Fibroblast of lung (primary cell): ENCODE results near the gene MGST1. TPM values are rescaled to one million over a fixed set of nuclear protein-coding genes. Genes with fewer than 3 reads are reported as not detected.

Experiments used
- DNase-seq, 2 donors: peaks; one replicate each; pipeline versions ENCODE4 v3.0.0 to v3.0.0-alpha.2; 2010; ENCODE audit warnings: low read depth in 2 of 2
- H2AFZ ChIP-seq: 2 replicates; pipeline ENCODE4 v1.5.1; 2012; ENCODE audit warnings: low read length, control low read depth, inconsistent platforms
- H3K27ac ChIP-seq: 2 replicates; pipeline ENCODE4 v1.5.1; 2011; ENCODE audit warnings: low read length, control low read depth; ENCODE audit not compliant: insufficient read depth
- H3K27me3 ChIP-seq: 2 replicates; pipeline ENCODE4 v1.5.1; 2011; ENCODE audit warnings: mild to moderate bottlenecking, low read length; ENCODE audit not compliant: control insufficient read depth, insufficient read depth
- H3K36me3 ChIP-seq: 2 replicates; pipeline ENCODE4 v1.5.1; 2011; ENCODE audit warnings: low read length; ENCODE audit not compliant: control insufficient read depth, insufficient read depth
- H3K4me1 ChIP-seq: 2 replicates; pipeline ENCODE4 v1.5.1; 2011; ENCODE audit warnings: low read length; ENCODE audit not compliant: control insufficient read depth, insufficient read depth; ENCODE audit errors: extremely low read depth
- H3K4me2 ChIP-seq: 2 replicates; pipeline ENCODE4 v1.5.1; 2011; ENCODE audit warnings: low read length, control low read depth; ENCODE audit not compliant: insufficient read depth; ENCODE audit errors: extremely low read depth
- H3K4me3 ChIP-seq, 4 experiments: fragments of 200-600 bp in 1 of 4; sonication (generic) in 1 of 4; replicated peaks in 1 of 4; 2 replicates each; pipeline ENCODE4 v1.5.1; 2011 to 2016; ENCODE audit warnings: low read length in 4 of 4, low read depth in 3 of 4, mild to moderate bottlenecking in 3 of 4, control low read depth in 2 of 4, inconsistent platforms in 1 of 4, mixed read lengths in 1 of 4; ENCODE audit not compliant: insufficient read depth in 1 of 4; ENCODE audit errors: control extremely low read depth in 1 of 4
- H3K79me2 ChIP-seq: 2 replicates; pipeline ENCODE4 v1.5.1; 2012; ENCODE audit warnings: mild to moderate bottlenecking, low read length, inconsistent platforms; ENCODE audit not compliant: control insufficient read depth, insufficient read depth
- H3K9ac ChIP-seq: 2 replicates; pipeline ENCODE4 v1.5.1; 2011; ENCODE audit warnings: mild to moderate bottlenecking, low read length, control low read depth; ENCODE audit not compliant: insufficient read depth
- H3K9me3 ChIP-seq: 2 replicates; pipeline ENCODE4 v1.5.1; 2012; ENCODE audit warnings: low read depth, low read length; ENCODE audit not compliant: control insufficient read depth, insufficient read depth
- H4K20me1 ChIP-seq: 2 replicates; pipeline ENCODE4 v1.5.1; 2011; ENCODE audit warnings: low read length; ENCODE audit not compliant: control insufficient read depth, insufficient read depth; ENCODE audit errors: extremely low read depth
- EZH2 ChIP-seq: IDR thresholded peaks from 2 replicates; pipeline ENCODE4 v1.5.1; 2012; ENCODE audit warnings: low read length, control low read depth, mild to moderate bottlenecking; ENCODE audit errors: missing control alignments
- polyA plus RNA-seq, 2 donors: library from polyadenylated mRNA; depleted of rRNA in 1 of 2; stranded (reverse) in 1 of 2; unstranded in 1 of 2; fragments of >200 nt; gene quantifications; 2 replicates each; pipeline ENCODE4 v1.2.1, GENCODE V29; 2011 to 2012; ENCODE audit warnings: missing spikeins in 1 of 2
- total RNA-seq: library from RNA; depleted of rRNA; stranded (reverse); fragments of >200 nt; gene quantifications from 2 replicates; pipeline ENCODE4 v1.2.1, GENCODE V29; 2014
- TF ChIP-seq, protein P1 (sequence below), 2 donors: IDR thresholded peaks in 1 of 2; conservative IDR thresholded peaks in 1 of 2; 1 replicate in 1 of 2; 2 replicates in 1 of 2; pipeline ENCODE4 v1.5.1; 2011 to 2012; ENCODE audit warnings: low read length in 2 of 2, control low read depth in 1 of 2, inconsistent platforms in 1 of 2, low read depth in 1 of 2, mild to moderate bottlenecking in 1 of 2

The MGST1 gene
- total and polyA plus RNA-seq, 2 donors (not counting 1 experiment from before 2014, with no cell fraction given): 117 to 386 TPM

- no peaks in the 10 kb centered on the region for H3K79me2 ChIP-seq
- H3K9me3 ChIP-seq: no peaks in the 10 kb centered on the region
- H4K20me1 ChIP-seq: no peaks in the 10 kb centered on the region
- H3K4me1 ChIP-seq: no peaks in the 10 kb centered on the region
- DNase-seq: no peak
- TF ChIP-seq, protein P1, sequence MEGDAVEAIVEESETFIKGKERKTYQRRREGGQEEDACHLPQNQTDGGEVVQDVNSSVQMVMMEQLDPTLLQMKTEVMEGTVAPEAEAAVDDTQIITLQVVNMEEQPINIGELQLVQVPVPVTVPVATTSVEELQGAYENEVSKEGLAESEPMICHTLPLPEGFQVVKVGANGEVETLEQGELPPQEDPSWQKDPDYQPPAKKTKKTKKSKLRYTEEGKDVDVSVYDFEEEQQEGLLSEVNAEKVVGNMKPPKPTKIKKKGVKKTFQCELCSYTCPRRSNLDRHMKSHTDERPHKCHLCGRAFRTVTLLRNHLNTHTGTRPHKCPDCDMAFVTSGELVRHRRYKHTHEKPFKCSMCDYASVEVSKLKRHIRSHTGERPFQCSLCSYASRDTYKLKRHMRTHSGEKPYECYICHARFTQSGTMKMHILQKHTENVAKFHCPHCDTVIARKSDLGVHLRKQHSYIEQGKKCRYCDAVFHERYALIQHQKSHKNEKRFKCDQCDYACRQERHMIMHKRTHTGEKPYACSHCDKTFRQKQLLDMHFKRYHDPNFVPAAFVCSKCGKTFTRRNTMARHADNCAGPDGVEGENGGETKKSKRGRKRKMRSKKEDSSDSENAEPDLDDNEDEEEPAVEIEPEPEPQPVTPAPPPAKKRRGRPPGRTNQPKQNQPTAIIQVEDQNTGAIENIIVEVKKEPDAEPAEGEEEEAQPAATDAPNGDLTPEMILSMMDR (conservative IDR thresholded peaks at IDR 0.05 in 1 of 2, IDR thresholded peaks at IDR 0.05 in 1 of 2; ENCODE audit: low read depth in 1 of 2, low read length in 2 of 2): no peak
- no peak for TF ChIP-seq EZH2
- H3K27ac ChIP-seq: no peak overlapping the region
- H3K9ac ChIP-seq: no peak overlapping the region
- H2AFZ ChIP-seq: no peak overlapping the region
- no peaks in the 10 kb centered on the region for H3K36me3 ChIP-seq
- H3K27me3 ChIP-seq: no peaks in the 10 kb centered on the region
- no peak overlapping the region for H3K4me2 ChIP-seq
- H3K4me3 ChIP-seq: no peak overlapping the region
These were observed 15.4 kb upstream of the MGST1 start for GRCh38 chr12:16331998-16332397.

DNA sequence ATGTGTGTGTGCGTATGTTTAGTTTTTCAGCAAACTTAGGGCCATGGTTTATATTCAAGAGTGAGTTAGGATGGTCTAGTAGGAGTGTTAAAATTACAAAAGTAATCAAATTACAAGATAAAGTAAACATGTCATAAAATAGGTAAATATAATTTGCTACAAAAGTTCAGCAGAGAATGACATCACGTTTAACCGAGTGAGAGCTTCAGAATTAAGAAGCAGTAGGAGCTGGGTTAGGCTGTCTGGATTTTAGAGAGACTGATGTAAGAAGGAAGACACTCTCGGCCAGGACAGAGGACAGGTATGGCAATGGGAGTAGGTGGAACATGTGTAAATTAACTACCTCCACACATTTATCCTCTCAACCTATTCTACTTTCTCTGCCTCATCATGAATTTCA lies 11.6 kb upstream of the MGST1 start:
- no peaks in the 10 kb centered on the region for H4K20me1 ChIP-seq
- no peaks in the 10 kb centered on the region for H3K79me2 ChIP-seq
- no peak overlapping the region for H3K4me2 ChIP-seq
- DNase-seq: no peak
- no peak overlapping the region for H3K27ac ChIP-seq
- H3K36me3 ChIP-seq: no peaks in the 10 kb centered on the region
- H3K4me1 ChIP-seq: no peaks in the 10 kb centered on the region
- no peak overlapping the region for H2AFZ ChIP-seq
- TF ChIP-seq, protein P1 (conservative IDR thresholded peaks at IDR 0.05 in 1 of 2, IDR thresholded peaks at IDR 0.05 in 1 of 2; ENCODE audit: low read depth in 1 of 2, low read length in 2 of 2): no peak
- no peak for TF ChIP-seq EZH2
- no peak overlapping the region for H3K4me3 ChIP-seq
- no peaks in the 10 kb centered on the region for H3K9me3 ChIP-seq
- no peaks in the 10 kb centered on the region for H3K27me3 ChIP-seq
- no peak overlapping the region for H3K9ac ChIP-seq

DNA sequence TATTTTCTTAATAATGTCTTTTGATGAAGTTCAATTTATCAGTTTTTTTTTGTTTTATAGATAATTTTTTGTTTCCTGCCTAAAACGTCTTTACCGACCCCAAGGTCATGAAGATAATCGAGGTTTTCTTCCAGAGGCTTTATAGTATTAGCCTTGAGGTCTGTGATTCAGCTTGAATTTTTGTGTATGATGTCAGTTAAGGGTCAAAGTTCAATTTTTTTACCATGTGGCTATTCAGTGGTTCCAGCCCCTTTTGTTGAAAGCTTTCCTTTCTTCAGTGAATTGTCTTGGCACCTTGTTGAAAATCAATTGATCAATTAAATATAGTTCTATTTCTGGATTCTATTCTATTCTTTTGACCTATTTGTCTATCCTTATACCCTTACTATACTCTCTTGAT lies 3.2 kb upstream of the MGST1 start:
- H3K27ac ChIP-seq: no peak overlapping the region
- TF ChIP-seq, protein P1 (conservative IDR thresholded peaks at IDR 0.05 in 1 of 2, IDR thresholded peaks at IDR 0.05 in 1 of 2; ENCODE audit: low read depth in 1 of 2, low read length in 2 of 2): no peak
- no peak for TF ChIP-seq EZH2
- no peak overlapping the region for H2AFZ ChIP-seq
- no peak overlapping the region for H3K9ac ChIP-seq
- H3K79me2 ChIP-seq: peaks cover 13% of the 10 kb centered on the region
- peak; percentile 40 to 64 for DNase-seq
- H3K27me3 ChIP-seq: no peaks in the 10 kb centered on the region
- H4K20me1 ChIP-seq: no peaks in the 10 kb centered on the region
- H3K4me1 ChIP-seq: no peaks in the 10 kb centered on the region
- H3K36me3 ChIP-seq: no peaks in the 10 kb centered on the region
- no peak overlapping the region for H3K4me3 ChIP-seq
- H3K9me3 ChIP-seq: no peaks in the 10 kb centered on the region
- no peak overlapping the region for H3K4me2 ChIP-seq
